Measurements from ENCODE around the gene C19orf85.
A peak's percentile ranks its signal among the peaks of the same experiment; 100 is the strongest.
"Not testable (repeated sequence)": the region's sequence is repeated elsewhere in the genome, so short reads cannot be mapped to it uniquely, and the experiment has no call there.

The C19orf85 gene

GRCh38 chr19:55456347-55456746, 8.2 kb downstream of the C19orf85 start:
- in situ Hi-C loops (cut with HindIII; ENCODE audit: low pct_unique_long_range_greater_than_20kb, low sequenced_read_pairs), result no loop called here
- TF ChIP-seq JUND (IDR thresholded peaks at IDR 0.05; ENCODE audit: low read depth), result no peak
- no peak for DNase-seq (ENCODE audit: low read depth in 1 of 2, low spot score in 1 of 2)

GRCh38 chr19:55455576-55456235, 8.8 kb downstream of the C19orf85 start:
- in situ Hi-C loops (cut with HindIII; ENCODE audit: low pct_unique_long_range_greater_than_20kb, low sequenced_read_pairs), result no loop called here
- TF ChIP-seq JUND (IDR thresholded peaks at IDR 0.05; ENCODE audit: low read depth), result no peak
- no peak for DNase-seq (ENCODE audit: low read depth in 1 of 2, low spot score in 1 of 2)

GRCh38 chr19:55454787-55455243, 9.7 kb downstream of the C19orf85 start:
- in situ Hi-C loops (cut with HindIII; ENCODE audit: low pct_unique_long_range_greater_than_20kb, low sequenced_read_pairs), result no loop called here
- no peak for TF ChIP-seq JUND (IDR thresholded peaks at IDR 0.05; ENCODE audit: low read depth)
- DNase-seq (ENCODE audit: low read depth in 1 of 2, low spot score in 1 of 2), result peak; percentile 53 to 80

- TF ChIP-seq JUND (IDR thresholded peaks at IDR 0.05; ENCODE audit: low read depth), result no peak
- in situ Hi-C loops (cut with HindIII; ENCODE audit: low pct_unique_long_range_greater_than_20kb, low sequenced_read_pairs), result no loop called here
- DNase-seq (ENCODE audit: low read depth in 1 of 2, low spot score in 1 of 2), result no peak
Measured at GRCh38 chr19:55453511-55454260, 10.9 kb downstream of the C19orf85 start.

GRCh38 chr19:55452749-55453346, 11.7 kb downstream of the C19orf85 start:
- no peak for TF ChIP-seq JUND (IDR thresholded peaks at IDR 0.05; ENCODE audit: low read depth)
- in situ Hi-C loops (cut with HindIII; ENCODE audit: low pct_unique_long_range_greater_than_20kb, low sequenced_read_pairs), result no loop called here
- DNase-seq (ENCODE audit: low read depth in 1 of 2, low spot score in 1 of 2), result peak; percentile 79 to 94

GRCh38 chr19:55451965-55452748, 12.4 kb downstream of the C19orf85 start:
- in situ Hi-C loops (cut with HindIII; ENCODE audit: low pct_unique_long_range_greater_than_20kb, low sequenced_read_pairs), result no loop called here
- no peak for TF ChIP-seq JUND (IDR thresholded peaks at IDR 0.05; ENCODE audit: low read depth)
- no peak for DNase-seq (ENCODE audit: low read depth in 1 of 2, low spot score in 1 of 2)

GRCh38 chr19:55451163-55451964, 13.2 kb downstream of the C19orf85 start:
- no peak for TF ChIP-seq JUND (IDR thresholded peaks at IDR 0.05; ENCODE audit: low read depth)
- no peak for DNase-seq (ENCODE audit: low read depth in 1 of 2, low spot score in 1 of 2)
- in situ Hi-C loops (cut with HindIII; ENCODE audit: low pct_unique_long_range_greater_than_20kb, low sequenced_read_pairs), result no loop called here

GRCh38 chr19:55449469-55449868, 15.1 kb downstream of the C19orf85 start:
- no peak for DNase-seq (ENCODE audit: low read depth in 1 of 2, low spot score in 1 of 2)
- in situ Hi-C loops (cut with HindIII; ENCODE audit: low pct_unique_long_range_greater_than_20kb, low sequenced_read_pairs), result no loop called here
- TF ChIP-seq JUND (IDR thresholded peaks at IDR 0.05; ENCODE audit: low read depth), result no peak

GRCh38 chr19:55448175-55448490, 16.4 kb downstream of the C19orf85 start:
- in situ Hi-C loops (cut with HindIII; ENCODE audit: low pct_unique_long_range_greater_than_20kb, low sequenced_read_pairs); DNase-seq (ENCODE audit: low read depth in 1 of 2, low spot score in 1 of 2): not testable (repeated sequence)

GRCh38 chr19:55447421-55448174, 17.0 kb downstream of the C19orf85 start:
- DNase-seq (ENCODE audit: low read depth in 1 of 2, low spot score in 1 of 2), result peak in 1 of 2 experiments; percentile 78
- in situ Hi-C loops (cut with HindIII; ENCODE audit: low pct_unique_long_range_greater_than_20kb, low sequenced_read_pairs), result no loop called here
- TF ChIP-seq JUND (IDR thresholded peaks at IDR 0.05; ENCODE audit: low read depth), result no peak

GRCh38 chr19:55446060-55446459, 18.5 kb downstream of the C19orf85 start:
- TF ChIP-seq JUND (IDR thresholded peaks at IDR 0.05; ENCODE audit: low read depth), result no peak
- DNase-seq (ENCODE audit: low read depth in 1 of 2, low spot score in 1 of 2), result no peak
- in situ Hi-C loops (cut with HindIII; ENCODE audit: low pct_unique_long_range_greater_than_20kb, low sequenced_read_pairs), result no loop called here
